ENCODE measurements around the gene GPRC5C. TPM values are rescaled to one million over a fixed set of nuclear protein-coding genes. Genes with fewer than 3 reads are reported as not detected.
A peak's percentile ranks its signal among the peaks of the same experiment; 100 is the strongest.

The GPRC5C gene
- polyA plus RNA-seq, 6 donors from 2014 or later: 0.20 to 0.48 TPM; not detected in 4

DNA sequence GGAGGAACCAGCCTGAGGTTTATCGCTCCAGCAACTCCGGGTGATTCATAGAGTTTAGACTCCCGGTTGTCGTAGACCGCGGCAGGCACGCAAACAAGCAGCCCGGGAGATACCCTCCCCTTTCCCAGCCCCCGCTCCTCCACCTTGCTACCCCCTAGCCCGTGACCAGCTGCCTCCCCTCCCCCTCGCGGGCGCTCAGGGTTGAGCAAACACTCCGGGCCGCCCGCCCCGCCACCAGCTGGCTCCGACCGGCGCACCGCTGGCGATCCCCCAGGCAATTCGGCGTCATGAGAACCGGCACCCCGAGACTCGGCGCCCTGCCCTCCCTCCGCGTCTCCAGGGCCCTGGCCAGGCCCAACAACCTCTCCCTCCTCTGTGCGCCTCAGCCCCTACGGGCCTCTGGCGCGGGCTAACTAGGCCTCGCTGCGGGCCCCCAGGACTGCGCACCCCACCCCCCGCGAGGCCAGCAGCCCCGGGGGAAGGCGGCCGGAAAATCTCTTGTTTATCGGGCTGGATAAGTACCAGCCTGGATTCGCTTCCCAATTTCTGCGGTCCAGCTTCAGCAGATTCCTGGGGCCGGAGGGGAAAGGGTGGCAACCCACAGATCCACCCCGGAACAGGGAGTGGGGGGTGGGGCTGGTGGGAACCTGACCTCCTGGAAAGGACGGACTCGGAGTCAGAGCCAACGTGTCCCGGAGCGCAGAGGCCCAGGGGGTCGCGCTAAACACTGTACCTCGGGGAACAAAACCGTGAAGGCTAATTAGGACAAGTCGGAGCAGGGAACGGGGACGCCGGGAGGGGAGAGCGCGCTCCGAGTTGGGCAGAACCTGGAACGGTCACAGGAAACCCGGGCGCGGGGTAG is 951 bp upstream of the GPRC5C start:
- Mint-ChIP-seq H3K4me3 (peak overlapping the region; percentile 64 to 86 (median 77)), H3K4me1 (peaks cover 10 to 22% (median 20%) of the 10 kb centered on the region in 3 donors), H3K36me3 (peaks cover 0 to 7% of the 10 kb centered on the region in 2 donors), H3K27ac (peak overlapping the region in 5 of 6 donors; percentile 9 to 61 (median 41)), H3K9me3 (peaks cover 0 to 7% (median 0%) of the 10 kb centered on the region in 7 donors), H3K27me3 (peaks cover 41 to 82% (median 54%) of the 10 kb centered on the region in 3 donors)
- DNase-seq: peak; percentile 26
- peak; percentile 59 to 64 for ATAC-seq (ENCODE audit: low read depth in 2 of 2)

DNA sequence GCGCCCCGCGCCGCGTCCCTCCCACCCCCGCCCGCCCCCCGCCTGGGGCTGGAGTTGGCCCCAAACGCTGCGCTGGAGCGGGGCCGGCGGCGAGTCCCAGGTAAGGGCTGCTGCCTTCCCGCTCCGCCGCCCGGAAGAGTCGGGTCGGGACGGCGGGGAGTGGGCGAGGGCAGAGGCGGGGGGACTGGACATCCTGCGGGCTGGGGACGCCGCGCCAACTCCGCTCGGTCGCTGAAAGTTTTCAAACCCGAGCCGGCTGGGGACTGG is 469 bp downstream of the GPRC5C start:
- H3K27ac Mint-ChIP-seq: no peak overlapping the region
- ATAC-seq (ENCODE audit: low read depth in 2 of 2) (no peak), DNase-seq (no peak)
- H3K9me3 Mint-ChIP-seq: peaks cover 3 to 22% (median 8%) of the 10 kb centered on the region in 7 donors
- H3K27me3 Mint-ChIP-seq: peaks cover 54 to 83% (median 55%) of the 10 kb centered on the region in 3 donors
- peaks cover 10 to 22% (median 20%) of the 10 kb centered on the region in 3 donors for H3K4me1 Mint-ChIP-seq
- H3K36me3 Mint-ChIP-seq: peaks cover 0 to 19% of the 10 kb centered on the region in 2 donors
- peak overlapping the region in 2 of 8 donors; percentile 9 to 46 for H3K4me3 Mint-ChIP-seq

DNA sequence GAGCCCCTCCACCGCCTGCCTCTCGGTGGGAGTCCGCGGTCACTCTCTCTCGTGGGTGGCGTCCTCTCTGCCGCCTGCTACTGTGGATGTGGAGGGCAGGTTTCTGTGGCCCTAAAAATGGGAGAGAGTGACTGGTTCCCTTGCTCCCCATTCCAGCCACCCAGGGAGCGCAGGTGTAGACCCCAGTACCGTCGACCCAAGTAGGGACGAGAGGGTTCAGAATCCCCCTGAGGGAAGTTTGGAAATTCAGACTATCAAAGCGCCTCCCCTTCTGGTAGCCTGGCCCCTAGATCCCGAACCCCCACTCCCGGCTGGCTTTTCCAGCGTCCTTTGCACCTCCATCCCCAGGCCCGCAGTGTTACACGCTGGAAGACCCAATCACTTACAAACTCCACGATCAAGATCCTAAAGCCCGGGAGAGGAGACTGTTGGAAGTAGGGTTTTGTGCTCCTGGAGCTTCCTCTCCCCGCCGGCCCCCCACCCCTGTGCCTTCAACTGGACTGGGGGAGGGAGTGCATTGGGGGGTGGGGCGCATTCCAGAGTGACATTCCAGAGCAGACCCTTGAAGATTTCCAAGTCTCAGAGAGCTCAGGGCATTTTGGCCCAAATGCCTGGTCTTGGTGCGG is 991 bp downstream of the GPRC5C start:
- Mint-ChIP-seq H3K36me3 (peaks cover 0 to 22% of the 10 kb centered on the region in 2 donors), H3K27me3 (peaks cover 54 to 80% (median 55%) of the 10 kb centered on the region in 3 donors), H3K4me3 (peak overlapping the region in 4 of 8 donors; percentile 9 to 61 (median 46)), H3K4me1 (peaks cover 10 to 22% (median 20%) of the 10 kb centered on the region in 3 donors), H3K27ac (peak overlapping the region in 1 of 6 donors; percentile 54), H3K9me3 (peaks cover 4 to 27% (median 14%) of the 10 kb centered on the region in 7 donors)
- ATAC-seq (ENCODE audit: low read depth in 2 of 2) (no peak), DNase-seq (no peak)

DNA sequence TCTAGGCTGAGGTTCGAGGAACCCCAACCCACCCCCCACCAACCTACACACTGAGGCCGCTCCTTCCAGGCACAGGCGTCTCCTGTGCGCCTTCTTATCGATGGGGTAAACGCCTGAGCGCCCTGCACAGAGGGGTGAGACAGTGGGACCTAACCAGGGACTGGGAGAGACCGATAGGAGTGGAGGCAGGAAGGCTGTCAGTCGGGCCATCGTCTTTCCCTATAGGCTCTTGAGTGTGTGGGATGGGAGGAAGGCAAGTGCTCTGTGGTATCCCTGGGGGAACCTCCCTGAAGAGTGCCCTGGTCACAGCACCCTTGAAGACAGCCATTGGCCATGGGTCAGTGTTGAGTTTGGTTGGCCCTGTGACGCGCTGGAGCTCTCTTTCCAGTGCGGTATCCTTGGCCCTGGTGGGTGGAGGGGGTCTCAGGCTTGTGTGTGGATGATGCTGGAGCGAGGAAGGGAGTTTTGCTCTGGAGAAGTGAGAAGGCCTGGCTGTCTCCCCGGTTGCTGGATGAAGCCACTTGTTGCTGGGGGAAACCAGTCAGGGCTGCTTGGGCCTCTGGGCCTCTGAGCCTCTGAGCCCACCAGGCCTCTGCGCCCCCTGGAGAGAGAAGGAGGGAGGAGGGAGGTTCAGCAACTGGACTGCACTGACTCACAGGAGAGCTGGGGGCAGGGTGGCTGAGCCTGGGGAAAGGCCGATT is 1.7 kb downstream of the GPRC5C start:
- peaks cover 10 to 22% (median 20%) of the 10 kb centered on the region in 3 donors for H3K4me1 Mint-ChIP-seq
- H3K36me3 Mint-ChIP-seq: peaks cover under 1 to 23% of the 10 kb centered on the region in 2 donors
- peaks cover 5 to 33% (median 20%) of the 10 kb centered on the region in 7 donors for H3K9me3 Mint-ChIP-seq
- peak overlapping the region in 2 of 6 donors; percentile 20 to 67 for H3K27ac Mint-ChIP-seq
- H3K4me3 Mint-ChIP-seq: peak overlapping the region in 2 of 8 donors; percentile 16 to 29
- no peak for DNase-seq
- no peak for ATAC-seq (ENCODE audit: low read depth in 2 of 2)
- H3K27me3 Mint-ChIP-seq: peaks cover 51 to 73% (median 54%) of the 10 kb centered on the region in 3 donors

DNA sequence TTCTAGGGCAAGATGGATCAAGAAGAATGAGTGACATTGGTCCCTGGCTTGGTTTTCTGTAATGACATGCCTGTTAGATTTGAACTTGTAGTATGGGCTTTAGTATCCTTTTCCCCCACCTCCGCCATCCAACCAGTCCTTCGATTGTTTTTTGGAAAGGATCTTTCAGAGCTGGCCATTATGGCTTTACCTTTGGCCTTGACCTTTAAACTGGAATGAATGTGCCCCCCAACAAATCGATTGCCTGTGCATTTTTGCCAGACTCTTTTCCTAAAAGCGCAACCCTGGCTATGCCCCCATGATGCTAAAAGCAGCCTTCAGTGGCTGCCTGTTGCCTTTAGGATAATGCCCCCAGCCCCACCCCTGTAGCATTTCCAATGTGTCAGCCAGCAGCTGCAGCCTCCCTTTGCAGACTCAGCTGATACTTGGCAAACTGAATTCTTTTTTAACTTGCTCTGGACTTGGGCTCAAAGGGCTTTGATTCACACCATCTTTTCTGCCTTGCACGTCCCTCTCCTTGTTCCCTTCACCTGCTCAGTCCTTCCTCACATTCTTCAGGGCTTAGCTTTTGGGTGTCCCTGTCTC is 4.0 kb downstream of the GPRC5C start:
- peaks cover 39 to 58% (median 43%) of the 10 kb centered on the region in 3 donors for H3K27me3 Mint-ChIP-seq
- H3K4me1 Mint-ChIP-seq: peaks cover 9 to 25% (median 20%) of the 10 kb centered on the region in 3 donors
- peaks cover 9 to 50% (median 35%) of the 10 kb centered on the region in 7 donors for H3K9me3 Mint-ChIP-seq
- peak overlapping the region in 1 of 6 donors; percentile 40 for H3K27ac Mint-ChIP-seq
- no peak overlapping the region for H3K4me3 Mint-ChIP-seq
- no peak for ATAC-seq (ENCODE audit: low read depth in 2 of 2)
- H3K36me3 Mint-ChIP-seq: peaks cover 4 to 36% of the 10 kb centered on the region in 2 donors
- no peak for DNase-seq

DNA sequence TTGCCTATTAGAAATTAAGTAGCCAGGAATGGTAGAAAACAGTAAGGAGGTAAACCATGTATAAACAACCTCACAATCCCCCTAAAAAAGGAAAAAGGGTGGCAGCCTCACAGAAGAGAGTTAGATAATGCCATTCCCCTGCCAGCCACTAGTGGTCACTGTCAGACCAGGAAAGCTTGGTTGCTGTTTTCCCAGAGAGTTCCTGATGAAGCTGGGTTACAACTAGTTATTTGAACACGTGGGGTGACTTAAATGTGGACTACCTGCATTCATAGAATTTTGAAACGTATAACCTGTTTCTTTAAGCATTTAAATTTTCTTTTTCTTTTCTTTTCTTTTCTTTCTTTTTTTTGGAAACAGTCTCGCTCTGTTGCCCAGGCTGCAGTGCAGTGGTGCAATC is 5.8 kb downstream of the GPRC5C start:
- peak overlapping the region in 1 of 6 donors; percentile 75 for H3K27ac Mint-ChIP-seq
- peaks cover 4 to 19% (median 15%) of the 10 kb centered on the region in 3 donors for H3K4me1 Mint-ChIP-seq
- ATAC-seq (ENCODE audit: low read depth in 2 of 2) (no peak), DNase-seq (no peak)
- peak overlapping the region in 1 of 8 donors; percentile 40 for H3K4me3 Mint-ChIP-seq
- H3K9me3 Mint-ChIP-seq: peaks cover 9 to 50% (median 39%) of the 10 kb centered on the region in 7 donors
- H3K36me3 Mint-ChIP-seq: peaks cover 4 to 36% of the 10 kb centered on the region in 2 donors
- peaks cover 35 to 46% (median 38%) of the 10 kb centered on the region in 3 donors for H3K27me3 Mint-ChIP-seq

DNA sequence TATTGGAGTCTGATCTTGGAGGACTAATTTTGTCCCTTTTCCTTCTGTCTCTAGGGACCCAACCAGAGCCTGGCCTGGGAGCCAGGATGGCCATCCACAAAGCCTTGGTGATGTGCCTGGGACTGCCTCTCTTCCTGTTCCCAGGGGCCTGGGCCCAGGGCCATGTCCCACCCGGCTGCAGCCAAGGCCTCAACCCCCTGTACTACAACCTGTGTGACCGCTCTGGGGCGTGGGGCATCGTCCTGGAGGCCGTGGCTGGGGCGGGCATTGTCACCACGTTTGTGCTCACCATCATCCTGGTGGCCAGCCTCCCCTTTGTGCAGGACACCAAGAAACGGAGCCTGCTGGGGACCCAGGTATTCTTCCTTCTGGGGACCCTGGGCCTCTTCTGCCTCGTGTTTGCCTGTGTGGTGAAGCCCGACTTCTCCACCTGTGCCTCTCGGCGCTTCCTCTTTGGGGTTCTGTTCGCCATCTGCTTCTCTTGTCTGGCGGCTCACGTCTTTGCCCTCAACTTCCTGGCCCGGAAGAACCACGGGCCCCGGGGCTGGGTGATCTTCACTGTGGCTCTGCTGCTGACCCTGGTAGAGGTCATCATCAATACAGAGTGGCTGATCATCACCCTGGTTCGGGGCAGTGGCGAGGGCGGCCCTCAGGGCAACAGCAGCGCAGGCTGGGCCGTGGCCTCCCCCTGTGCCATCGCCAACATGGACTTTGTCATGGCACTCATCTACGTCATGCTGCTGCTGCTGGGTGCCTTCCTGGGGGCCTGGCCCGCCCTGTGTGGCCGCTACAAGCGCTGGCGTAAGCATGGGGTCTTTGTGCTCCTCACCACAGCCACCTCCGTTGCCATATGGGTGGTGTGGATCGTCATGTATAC is 8.0 kb downstream of the GPRC5C start:
- Mint-ChIP-seq H3K4me3 (peak overlapping the region in 2 of 8 donors; percentile 32 to 36), H3K4me1 (peaks cover 4 to 28% (median 25%) of the 10 kb centered on the region in 3 donors), H3K27me3 (peaks cover 22 to 26% (median 25%) of the 10 kb centered on the region in 3 donors), H3K9me3 (peaks cover 9 to 50% (median 38%) of the 10 kb centered on the region in 7 donors), H3K36me3 (peaks cover 4 to 29% of the 10 kb centered on the region in 2 donors), H3K27ac (peak overlapping the region in 2 of 6 donors; percentile 38 to 91)
- DNase-seq (no peak), ATAC-seq (ENCODE audit: low read depth in 2 of 2) (no peak)

DNA sequence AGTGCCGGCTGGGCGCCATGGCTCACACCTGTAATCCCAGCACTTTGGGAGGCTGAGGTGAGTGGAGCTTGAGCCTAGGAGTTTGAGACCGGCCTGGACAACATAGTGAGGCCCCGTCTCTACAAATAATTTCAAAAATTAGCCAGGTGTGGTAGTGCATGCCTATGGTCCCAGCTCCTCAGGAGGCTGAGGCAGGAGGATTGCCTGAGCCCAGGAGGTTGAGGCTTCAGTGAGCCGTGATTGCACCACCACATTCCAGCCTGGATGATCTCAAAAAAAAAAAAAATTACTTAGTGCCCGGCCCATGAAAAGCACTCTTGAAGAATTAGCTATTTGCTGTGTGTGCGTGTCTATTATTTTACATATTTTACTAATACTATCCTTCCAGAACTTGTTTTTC is 9.6 kb downstream of the GPRC5C start:
- no peak overlapping the region for H3K4me3 Mint-ChIP-seq
- H3K9me3 Mint-ChIP-seq: peaks cover 5 to 38% (median 35%) of the 10 kb centered on the region in 7 donors
- peaks cover 4 to 28% (median 25%) of the 10 kb centered on the region in 3 donors for H3K4me1 Mint-ChIP-seq
- ATAC-seq (ENCODE audit: low read depth in 2 of 2): no peak
- no peak for DNase-seq
- no peak overlapping the region for H3K27ac Mint-ChIP-seq
- peaks cover 4 to 23% of the 10 kb centered on the region in 2 donors for H3K36me3 Mint-ChIP-seq
- peaks cover 6 to 22% (median 11%) of the 10 kb centered on the region in 3 donors for H3K27me3 Mint-ChIP-seq

DNA sequence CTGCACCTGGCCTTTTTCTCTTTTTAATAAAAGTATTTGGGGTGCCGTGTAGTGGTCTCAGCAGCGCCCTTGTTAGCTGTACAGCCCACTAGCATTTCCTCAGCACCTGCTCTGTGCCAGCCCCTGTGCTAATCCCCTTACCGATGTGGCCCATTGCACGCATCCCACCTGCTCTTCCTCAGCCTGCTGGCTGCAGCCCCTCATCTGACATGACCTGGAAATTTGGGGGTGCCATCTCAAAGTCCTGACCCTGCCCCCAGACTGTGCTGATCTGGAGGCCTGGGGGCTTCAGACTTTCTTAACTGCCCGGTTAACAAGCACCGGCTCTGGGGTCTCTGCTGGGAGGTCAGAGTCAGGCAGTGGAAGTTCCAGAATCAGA is 10.4 kb downstream of the GPRC5C start:
- Mint-ChIP-seq H3K27me3 (peaks cover 0 to 23% (median 5%) of the 10 kb centered on the region in 3 donors), H3K27ac (peak overlapping the region in 2 of 6 donors; percentile 39 to 80), H3K9me3 (peaks cover 4 to 32% (median 28%) of the 10 kb centered on the region in 7 donors), H3K36me3 (peaks cover 4 to 17% of the 10 kb centered on the region in 2 donors), H3K4me1 (peaks cover 4 to 28% (median 25%) of the 10 kb centered on the region in 3 donors), H3K4me3 (peak overlapping the region in 4 of 8 donors; percentile 15 to 87 (median 66))
- no peak for DNase-seq
- no peak for ATAC-seq (ENCODE audit: low read depth in 2 of 2)

DNA sequence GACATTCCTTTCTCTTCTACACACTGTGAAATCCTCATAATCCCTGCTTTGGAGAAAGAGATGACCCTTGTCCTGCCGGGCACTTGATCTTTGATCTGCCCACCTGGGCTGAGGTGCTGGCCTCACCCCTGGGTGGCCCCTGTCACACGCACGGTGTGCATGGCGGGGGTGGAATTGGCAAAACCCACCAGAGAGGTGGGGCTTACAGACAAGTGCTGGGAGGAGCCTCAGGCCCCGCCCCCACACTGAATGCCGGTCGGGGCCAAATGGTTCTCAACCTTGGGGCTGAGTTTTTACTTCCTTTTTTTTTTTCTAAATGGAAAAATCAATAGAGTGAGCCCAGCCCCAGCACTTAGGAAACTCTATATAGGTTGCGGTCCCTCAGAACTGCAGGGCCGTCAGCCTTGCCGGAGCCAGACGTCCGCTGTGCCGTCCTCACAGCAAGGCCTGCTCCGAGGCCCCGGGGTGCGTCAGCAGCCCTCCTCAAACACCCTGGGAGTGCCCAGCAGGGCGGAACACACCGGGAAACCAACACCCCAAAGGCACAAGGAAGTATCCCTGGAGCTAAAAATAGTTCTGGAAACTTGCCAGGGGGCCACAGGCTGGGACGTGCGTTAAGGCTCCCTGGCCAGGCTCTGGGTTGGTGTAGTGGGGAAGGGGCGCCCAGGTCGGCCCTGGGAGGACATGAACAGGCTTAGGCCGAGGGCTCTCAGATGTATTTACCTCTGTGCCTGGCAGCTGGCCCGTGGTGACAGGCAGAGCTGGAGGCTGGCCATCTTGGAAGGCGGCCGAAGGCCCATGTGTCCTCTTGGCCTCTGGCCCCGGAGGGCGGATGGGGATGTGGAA is 11.0 kb downstream of the GPRC5C start:
- Mint-ChIP-seq H3K9me3 (peaks cover 4 to 26% (median 23%) of the 10 kb centered on the region in 7 donors), H3K4me1 (peaks cover 4 to 28% (median 25%) of the 10 kb centered on the region in 3 donors), H3K27ac (peak overlapping the region in 5 of 6 donors; percentile 28 to 89 (median 80)), H3K36me3 (peaks cover 4 to 14% of the 10 kb centered on the region in 2 donors), H3K4me3 (peak overlapping the region; percentile 56 to 90 (median 72)), H3K27me3 (peaks cover 0 to 27% (median 7%) of the 10 kb centered on the region in 3 donors)
- DNase-seq: peak; percentile 55
- peak; percentile 88 to 91 for ATAC-seq (ENCODE audit: low read depth in 2 of 2)
